Neuron (in vitro differentiated cells): ENCODE data around the gene SLC1A7.

Source experiments
- H2AFZ ChIP-seq: one replicate; pipeline ENCODE4 v1.6.1; 2013; ENCODE audit warnings: low read depth, mild to moderate bottlenecking, inconsistent platforms, low read length, moderate library complexity
- H3K27me3 ChIP-seq: one replicate; pipeline ENCODE4 v1.6.1; 2013; ENCODE audit warnings: low read length; ENCODE audit not compliant: insufficient read depth
- H3K36me3 ChIP-seq: one replicate; pipeline ENCODE4 v1.6.1; 2013; ENCODE audit warnings: low read length; ENCODE audit not compliant: insufficient read depth
- H3K4me1 ChIP-seq: one replicate; pipeline ENCODE4 v1.6.1; 2013; ENCODE audit warnings: low read length; ENCODE audit not compliant: insufficient read depth
- H3K4me3 ChIP-seq: 2 replicates; pipeline ENCODE4 v1.5.1; 2013; ENCODE audit warnings: mild to moderate bottlenecking, low read length, moderate library complexity
- H3K9me3 ChIP-seq: one replicate; pipeline ENCODE4 v1.6.1; 2013; ENCODE audit warnings: low read length

The SLC1A7 gene

GRCh38 chr1:53174971-53175913, 32.8 kb upstream of the SLC1A7 start:
- peaks cover 9% of the 10 kb centered on the region for H3K27me3 ChIP-seq
- no peak overlapping the region for H2AFZ ChIP-seq
- H3K4me3 ChIP-seq: no peak overlapping the region
- no peaks in the 10 kb centered on the region for H3K36me3 ChIP-seq
- H3K4me1 ChIP-seq: no peaks in the 10 kb centered on the region
- H3K9me3 ChIP-seq: no peaks in the 10 kb centered on the region

GRCh38 chr1:53172426-53173128, 30.1 kb upstream of the SLC1A7 start:
- Histone ChIP-seq H3K9me3 (no peaks in the 10 kb centered on the region), H3K36me3 (no peaks in the 10 kb centered on the region), H3K4me3 (no peak overlapping the region), H2AFZ (no peak overlapping the region), H3K4me1 (no peaks in the 10 kb centered on the region), H3K27me3 (peaks cover 5% of the 10 kb centered on the region)

- H3K9me3 ChIP-seq: no peaks in the 10 kb centered on the region
These were observed 24.5 kb upstream of the SLC1A7 start for GRCh38 chr1:53166912-53167311.

DNA sequence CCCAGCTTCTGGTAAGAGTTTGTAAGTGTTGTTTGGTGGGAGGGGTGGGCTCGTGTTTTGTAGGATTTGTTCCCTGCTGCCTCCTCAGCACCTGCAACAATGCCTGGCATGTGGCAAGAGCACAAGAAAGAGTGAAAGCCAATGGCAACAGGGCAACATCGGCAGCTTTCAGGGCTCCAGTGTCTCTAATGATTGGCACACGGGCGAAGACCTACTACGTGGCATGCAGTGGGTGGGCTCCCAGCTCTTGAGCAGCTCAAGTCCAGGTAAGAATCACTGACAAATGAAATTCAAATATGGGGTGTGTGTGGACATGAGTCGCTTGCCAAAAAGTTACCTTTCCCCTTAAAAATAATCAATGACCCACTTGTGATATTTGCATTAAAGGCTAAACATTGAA, 23.9 kb upstream of the SLC1A7 start:
- Histone ChIP-seq H3K27me3 (no peaks in the 10 kb centered on the region), H3K9me3 (no peaks in the 10 kb centered on the region), H3K36me3 (no peaks in the 10 kb centered on the region), H3K4me3 (no peak overlapping the region), H2AFZ (no peak overlapping the region), H3K4me1 (no peaks in the 10 kb centered on the region)

More at GRCh38 chr1:53166912-53167311, 24.5 kb upstream of the SLC1A7 start:
- no peak overlapping the region for H2AFZ ChIP-seq
- no peak overlapping the region for H3K4me3 ChIP-seq
- H3K4me1 ChIP-seq: no peaks in the 10 kb centered on the region
- no peaks in the 10 kb centered on the region for H3K27me3 ChIP-seq
- H3K36me3 ChIP-seq: no peaks in the 10 kb centered on the region

DNA sequence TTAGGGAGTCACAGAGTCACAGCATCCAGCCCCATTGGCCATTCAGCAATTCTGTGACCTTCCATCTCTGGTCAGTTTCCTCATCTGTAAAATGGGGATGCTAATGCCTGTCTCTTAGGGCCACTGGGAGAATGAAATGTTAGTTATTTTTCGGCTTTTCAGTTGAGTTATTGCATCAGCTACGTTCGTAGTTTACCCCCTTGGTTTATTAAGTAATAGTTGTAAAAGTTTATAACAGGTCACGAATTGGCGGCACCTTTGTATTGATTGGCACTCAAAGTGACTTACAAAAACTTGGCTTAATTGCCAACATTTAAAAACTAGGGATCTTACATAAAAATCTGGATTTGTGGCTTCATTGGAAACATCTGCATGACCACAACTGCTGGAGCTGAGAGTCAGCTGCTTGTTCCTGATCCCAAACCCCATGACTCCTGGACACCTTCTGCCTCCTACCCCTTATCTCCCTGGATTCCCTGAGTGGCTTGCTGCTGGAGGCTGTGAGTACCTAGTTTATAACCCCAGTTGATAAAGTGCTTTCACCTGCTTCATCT, 23.0 kb upstream of the SLC1A7 start:
- Histone ChIP-seq H3K36me3 (no peaks in the 10 kb centered on the region), H3K27me3 (no peaks in the 10 kb centered on the region), H2AFZ (no peak overlapping the region), H3K4me3 (no peak overlapping the region), H3K4me1 (no peaks in the 10 kb centered on the region), H3K9me3 (no peaks in the 10 kb centered on the region)

- Histone ChIP-seq H2AFZ (no peak overlapping the region), H3K4me1 (no peaks in the 10 kb centered on the region), H3K27me3 (no peaks in the 10 kb centered on the region), H3K36me3 (no peaks in the 10 kb centered on the region), H3K9me3 (no peaks in the 10 kb centered on the region), H3K4me3 (no peak overlapping the region)
These were observed 20.9 kb upstream of the SLC1A7 start for GRCh38 chr1:53163291-53163768.

DNA sequence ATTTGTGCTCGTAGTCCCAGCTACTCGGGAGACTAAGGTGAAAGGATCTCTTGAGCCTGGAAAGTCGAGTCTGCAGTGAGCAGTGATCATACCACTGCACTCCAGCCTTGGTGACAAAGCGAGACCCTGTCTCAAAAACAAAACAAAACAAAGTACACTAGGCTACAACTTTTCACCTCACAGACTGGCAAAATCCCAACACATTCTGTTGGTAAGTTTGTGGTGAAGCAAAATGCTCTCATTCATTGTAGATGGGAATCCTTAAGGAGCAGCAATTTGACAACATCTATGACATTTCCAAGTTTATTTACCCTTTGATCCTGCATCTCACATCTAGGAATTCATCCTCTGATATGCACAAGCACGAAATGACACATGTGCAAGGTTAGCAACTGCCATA, 20.2 kb upstream of the SLC1A7 start:
- Histone ChIP-seq H3K9me3 (no peaks in the 10 kb centered on the region), H3K4me3 (no peak overlapping the region), H3K4me1 (no peaks in the 10 kb centered on the region), H3K36me3 (no peaks in the 10 kb centered on the region), H2AFZ (no peak overlapping the region), H3K27me3 (no peaks in the 10 kb centered on the region)

GRCh38 chr1:53160924-53161378, 18.5 kb upstream of the SLC1A7 start:
- Histone ChIP-seq H3K36me3 (no peaks in the 10 kb centered on the region), H3K4me3 (no peak overlapping the region), H3K9me3 (no peaks in the 10 kb centered on the region), H3K27me3 (no peaks in the 10 kb centered on the region), H3K4me1 (no peaks in the 10 kb centered on the region), H2AFZ (no peak overlapping the region)

- Histone ChIP-seq H3K4me3 (no peak overlapping the region), H3K4me1 (no peaks in the 10 kb centered on the region), H3K9me3 (no peaks in the 10 kb centered on the region), H3K36me3 (no peaks in the 10 kb centered on the region), H2AFZ (no peak overlapping the region), H3K27me3 (peaks cover 7% of the 10 kb centered on the region)
These were observed 16.5 kb upstream of the SLC1A7 start for GRCh38 chr1:53158900-53159299.

DNA sequence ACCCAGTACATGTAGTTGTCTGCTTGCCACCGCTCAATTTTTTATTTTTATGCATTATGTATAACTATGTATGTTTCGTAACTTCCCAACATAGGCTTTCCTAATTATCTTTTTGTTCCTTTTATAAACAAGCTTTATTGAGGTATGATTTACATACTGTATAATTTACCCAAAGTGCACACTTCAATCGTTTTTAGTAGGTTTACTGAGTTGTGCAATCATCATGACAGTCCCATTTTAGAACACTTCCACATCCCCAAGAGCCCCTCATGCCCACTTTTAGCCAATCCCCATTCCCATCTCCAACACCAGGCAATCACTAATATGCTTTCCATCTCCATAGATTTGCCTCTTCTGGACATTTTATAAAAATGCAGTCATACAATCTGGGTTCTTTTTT, 14.3 kb upstream of the SLC1A7 start:
- no peak overlapping the region for H2AFZ ChIP-seq
- H3K4me1 ChIP-seq: no peaks in the 10 kb centered on the region
- H3K4me3 ChIP-seq: no peak overlapping the region
- no peaks in the 10 kb centered on the region for H3K36me3 ChIP-seq
- H3K27me3 ChIP-seq: peaks cover 7% of the 10 kb centered on the region
- no peaks in the 10 kb centered on the region for H3K9me3 ChIP-seq

DNA sequence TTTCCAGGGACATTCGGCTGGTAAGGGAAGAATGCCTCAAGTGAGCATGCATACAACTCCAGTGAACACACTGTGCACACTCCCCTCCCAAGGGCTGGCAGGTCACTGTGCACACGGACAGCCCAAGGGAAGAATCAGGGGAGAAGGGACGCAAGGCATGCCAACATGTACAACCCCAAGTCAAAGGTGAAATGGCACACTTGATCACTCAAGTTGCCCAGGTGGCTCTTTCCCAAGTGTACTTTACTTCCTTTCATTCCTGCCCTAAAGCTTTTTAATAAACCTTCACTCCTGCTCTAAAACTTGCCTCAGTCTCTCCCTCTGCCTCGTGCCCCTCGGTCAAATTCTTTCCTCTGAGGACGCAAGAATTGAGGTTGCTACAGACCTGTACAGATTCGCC, 13.5 kb upstream of the SLC1A7 start:
- no peak overlapping the region for H3K4me3 ChIP-seq
- no peaks in the 10 kb centered on the region for H3K9me3 ChIP-seq
- H3K27me3 ChIP-seq: peaks cover 7% of the 10 kb centered on the region
- H3K36me3 ChIP-seq: no peaks in the 10 kb centered on the region
- H3K4me1 ChIP-seq: no peaks in the 10 kb centered on the region
- H2AFZ ChIP-seq: no peak overlapping the region

DNA sequence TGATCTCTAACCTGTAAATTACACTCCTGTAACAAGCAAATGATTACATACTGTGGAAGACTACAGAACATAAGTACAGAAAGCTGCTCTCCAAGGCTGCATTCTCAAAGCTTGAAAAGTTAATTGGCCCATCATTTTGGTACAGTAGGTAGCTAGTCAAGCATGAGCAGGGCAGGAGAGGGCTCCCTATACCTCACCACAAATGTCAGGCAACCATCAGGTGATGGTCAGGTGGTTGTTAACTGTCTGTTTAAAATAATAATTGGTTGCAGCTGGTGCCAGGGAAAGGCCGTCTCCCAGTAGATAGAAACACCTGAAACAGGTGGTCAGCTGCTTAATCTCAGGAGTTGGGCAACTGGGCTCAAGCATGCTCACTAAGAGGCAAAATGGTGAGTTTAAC, 13.1 kb upstream of the SLC1A7 start:
- H3K4me1 ChIP-seq: no peaks in the 10 kb centered on the region
- no peak overlapping the region for H3K4me3 ChIP-seq
- peaks cover 7% of the 10 kb centered on the region for H3K27me3 ChIP-seq
- no peaks in the 10 kb centered on the region for H3K36me3 ChIP-seq
- no peaks in the 10 kb centered on the region for H3K9me3 ChIP-seq
- no peak overlapping the region for H2AFZ ChIP-seq

DNA sequence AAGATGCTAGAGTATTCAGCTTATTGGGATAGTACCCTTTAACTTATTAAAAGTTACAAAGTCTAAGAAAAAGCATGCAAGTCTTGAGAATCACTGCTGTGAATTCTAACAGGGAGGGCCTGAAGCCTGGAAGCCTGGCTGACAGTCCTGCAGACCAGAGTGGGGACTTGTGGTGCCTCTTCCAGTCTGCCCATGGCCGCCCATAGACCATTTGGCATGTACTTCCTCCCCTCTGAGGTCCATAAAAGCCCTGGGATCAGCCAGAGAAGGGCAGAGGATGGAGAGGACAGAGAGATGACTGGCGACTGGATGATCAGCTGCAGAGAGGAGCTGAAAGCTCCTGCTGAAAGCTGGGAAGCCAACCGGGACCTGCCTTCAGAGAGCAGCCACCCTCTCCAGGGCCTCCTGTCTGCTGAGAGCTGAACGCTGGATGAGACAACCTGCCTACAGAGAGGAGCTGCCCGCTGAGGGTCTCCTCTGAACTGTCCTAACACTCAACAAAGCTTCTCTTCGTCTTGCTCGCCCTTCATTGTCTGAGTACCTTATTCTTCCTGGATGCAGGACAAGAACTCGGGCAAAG, 12.5 kb upstream of the SLC1A7 start:
- Histone ChIP-seq H3K36me3 (no peaks in the 10 kb centered on the region), H2AFZ (no peak overlapping the region), H3K4me1 (no peaks in the 10 kb centered on the region), H3K27me3 (peaks cover 7% of the 10 kb centered on the region), H3K4me3 (no peak overlapping the region), H3K9me3 (no peaks in the 10 kb centered on the region)
